HG02884 (cell line): ENCODE data around the gene TMEM273.

ENCODE experiments used
- ATAC-seq: cut with Tn5 transposase; IDR thresholded peaks from one replicate; pipeline ENCODE4 v1.9.1; 2021; ENCODE audit warnings: mild to moderate bottlenecking, moderate library complexity; ENCODE audit not compliant: unreplicated experiment

The TMEM273 gene, protein sequence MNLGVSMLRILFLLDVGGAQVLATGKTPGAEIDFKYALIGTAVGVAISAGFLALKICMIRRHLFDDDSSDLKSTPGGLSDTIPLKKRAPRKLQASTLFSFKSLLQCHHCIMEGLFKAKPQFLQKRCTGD

DNA sequence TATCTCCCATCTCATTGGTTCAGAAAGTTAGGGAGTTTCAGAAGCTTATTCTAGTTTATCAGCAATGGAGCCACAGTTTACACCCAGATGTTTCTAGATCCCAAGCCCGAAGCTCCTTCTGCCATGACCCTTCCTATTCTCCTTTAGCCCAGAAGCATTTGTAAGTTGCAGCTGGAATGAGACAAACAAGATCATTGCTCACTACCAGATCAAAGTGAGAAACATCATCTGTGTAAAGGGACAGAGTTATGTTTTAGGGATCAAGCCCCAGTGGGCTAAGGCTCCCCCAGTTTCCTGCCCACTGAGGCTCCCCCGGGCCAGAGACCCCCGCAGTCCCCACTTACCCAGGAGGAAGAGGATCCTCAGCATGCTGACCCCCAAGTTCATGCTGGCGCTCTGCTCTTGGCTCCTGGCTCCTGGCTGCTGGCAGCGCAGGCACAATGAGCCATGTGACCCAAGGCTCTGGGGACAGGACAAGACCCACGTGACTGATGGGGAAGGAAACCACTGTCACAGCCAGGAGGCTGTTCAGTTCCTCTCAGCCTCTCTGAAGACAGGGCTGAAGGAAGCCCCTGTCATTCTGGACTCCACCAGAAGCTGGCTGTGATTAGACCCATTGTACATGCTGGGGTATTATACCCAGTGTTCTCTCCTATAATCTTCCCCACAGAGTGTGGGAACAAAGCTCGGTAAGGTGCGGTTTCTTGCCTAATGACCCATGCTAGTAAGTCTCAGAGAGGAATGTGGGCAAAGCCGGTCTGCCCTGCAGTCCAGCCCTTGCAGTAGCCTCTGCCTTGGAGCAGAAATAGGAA, at the start of gene TMEM273:
TSS of gene TMEM273 (minus strand) at position 442 of the 812 bp plus-strand sequence. CDS start at position 387, 55 bp downstream.
- ATAC-seq, result peak; percentile 60

DNA sequence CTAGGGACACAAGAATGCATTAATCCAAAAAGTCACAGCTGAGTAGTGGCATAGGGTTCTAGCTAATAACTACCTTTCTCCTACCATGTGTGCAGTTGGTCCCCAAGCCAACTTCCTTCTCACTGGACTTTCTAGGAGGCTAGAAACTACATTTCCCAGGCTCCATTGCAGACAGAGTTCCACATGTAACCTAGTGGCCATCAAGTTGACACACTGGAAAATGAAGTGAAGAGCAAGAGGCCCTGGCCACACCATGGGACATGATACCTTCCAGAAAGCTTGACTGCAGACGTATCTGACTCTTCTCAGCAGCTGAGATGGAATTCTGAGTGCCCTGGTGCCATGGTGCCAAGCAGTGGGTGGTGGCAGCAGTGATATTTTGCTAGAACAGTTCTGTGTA, 49.8 kb upstream of the TMEM273 start:
- ATAC-seq, result no peak

DNA sequence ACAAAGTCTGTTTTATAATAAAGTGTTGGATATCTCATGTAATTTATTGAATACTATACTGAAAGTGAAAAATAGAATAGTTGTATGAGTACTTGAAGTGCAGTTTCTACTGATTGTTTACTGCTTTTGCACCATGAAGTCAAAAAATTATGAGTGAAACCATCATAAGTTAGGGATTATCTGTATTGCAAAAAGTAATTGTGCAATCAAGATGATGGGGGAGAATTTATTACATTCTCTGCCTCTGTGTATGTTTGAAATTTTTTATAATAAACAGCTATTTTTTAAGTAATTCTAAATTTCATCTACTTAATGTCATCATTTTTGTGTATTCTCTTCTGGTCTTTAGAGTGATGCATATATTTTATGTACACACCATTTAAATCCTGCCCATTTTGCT, 47.2 kb upstream of the TMEM273 start:
- no peak for ATAC-seq

DNA sequence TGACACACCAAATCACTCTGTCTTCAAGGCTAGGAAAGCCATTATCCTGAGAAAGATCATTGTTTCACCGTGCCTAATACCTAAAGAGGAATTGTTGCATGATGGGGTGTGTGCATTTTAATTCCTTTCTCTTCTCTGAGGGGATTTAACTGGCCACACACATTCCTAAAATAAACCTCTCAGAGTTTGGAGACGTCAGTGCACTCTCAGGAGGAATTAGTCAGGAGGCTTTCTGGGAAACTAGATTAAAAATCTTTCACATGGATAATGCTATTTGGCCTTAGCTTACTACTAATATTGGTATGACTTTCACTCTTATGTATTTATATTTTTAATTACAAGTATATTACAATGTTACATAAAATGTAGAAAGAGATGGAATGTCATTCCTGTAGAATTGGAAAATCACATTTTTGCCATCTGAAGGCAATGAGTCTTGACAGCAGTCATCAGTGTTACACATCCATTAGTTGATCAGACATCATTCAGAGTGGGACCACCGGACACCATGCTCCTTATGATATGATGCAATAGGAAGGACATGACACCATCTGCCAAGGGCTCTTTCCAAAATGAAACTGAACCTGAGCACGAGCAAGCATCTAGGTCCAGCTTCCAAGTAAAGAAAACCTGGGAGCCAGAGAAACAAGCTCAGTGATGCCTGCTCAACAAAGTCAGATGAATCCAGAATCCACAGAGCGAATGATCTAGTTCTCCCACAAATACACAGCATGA, 43.1 kb upstream of the TMEM273 start:
- ATAC-seq, result no peak

DNA sequence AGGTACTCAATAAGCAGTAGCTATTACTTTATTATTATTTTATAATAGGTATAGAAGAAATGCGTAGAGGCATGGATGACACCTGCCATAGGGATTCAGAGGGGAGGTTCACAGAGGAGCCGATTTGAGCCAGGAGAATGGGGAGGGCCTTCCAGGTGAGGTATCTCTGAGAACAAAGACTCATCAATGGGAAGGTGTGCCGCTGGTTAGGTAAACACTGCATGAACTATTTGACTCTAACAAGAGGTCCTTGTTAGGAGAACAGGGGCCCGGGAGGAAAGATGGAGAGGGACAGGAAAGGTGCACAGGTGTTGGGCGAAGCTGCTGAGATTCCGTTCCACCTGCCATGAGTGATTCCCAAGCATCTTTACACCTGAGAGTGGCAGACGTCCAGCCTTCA, 41.8 kb upstream of the TMEM273 start:
- ATAC-seq, result no peak

DNA sequence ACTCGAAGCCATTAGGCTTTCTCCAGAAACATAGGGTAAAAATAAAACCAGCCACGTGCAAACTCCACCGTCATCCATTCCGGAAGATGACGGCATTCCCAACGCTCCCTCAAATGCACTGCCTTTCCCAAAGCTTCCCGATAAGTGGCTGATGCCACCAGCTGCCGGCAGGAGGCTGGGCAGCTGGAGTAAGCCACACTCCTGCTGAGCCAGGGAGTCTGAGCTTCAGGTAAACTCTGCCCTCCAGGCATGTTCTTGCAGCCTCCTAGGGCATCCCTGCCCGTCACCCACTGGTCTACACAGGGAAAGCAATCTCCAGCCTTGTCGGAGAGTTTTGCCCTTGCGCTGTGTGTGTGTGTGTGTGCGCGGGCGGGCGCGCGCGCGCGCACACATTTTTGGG, 40.5 kb upstream of the TMEM273 start:
- no peak for ATAC-seq

DNA sequence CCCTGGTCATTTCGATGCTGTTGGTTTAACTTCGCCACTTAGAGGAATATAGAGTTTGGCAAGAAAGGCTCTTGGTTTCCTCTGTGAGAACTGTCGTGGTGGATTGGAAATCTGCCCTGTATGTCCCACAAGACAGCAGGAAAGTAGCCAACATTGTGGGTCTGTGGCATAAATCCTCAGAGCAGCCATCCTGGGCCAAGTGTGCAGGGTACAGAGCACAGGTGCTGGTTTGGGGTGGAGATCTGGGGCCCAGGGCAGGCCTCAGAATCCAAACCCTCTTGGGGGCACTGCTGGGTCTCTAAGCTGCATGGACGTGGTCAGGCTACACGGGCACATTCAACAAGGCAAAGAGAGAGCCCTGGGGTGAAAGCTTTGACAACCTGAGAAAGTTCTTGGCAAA, 39.2 kb upstream of the TMEM273 start:
- ATAC-seq, result no peak

DNA sequence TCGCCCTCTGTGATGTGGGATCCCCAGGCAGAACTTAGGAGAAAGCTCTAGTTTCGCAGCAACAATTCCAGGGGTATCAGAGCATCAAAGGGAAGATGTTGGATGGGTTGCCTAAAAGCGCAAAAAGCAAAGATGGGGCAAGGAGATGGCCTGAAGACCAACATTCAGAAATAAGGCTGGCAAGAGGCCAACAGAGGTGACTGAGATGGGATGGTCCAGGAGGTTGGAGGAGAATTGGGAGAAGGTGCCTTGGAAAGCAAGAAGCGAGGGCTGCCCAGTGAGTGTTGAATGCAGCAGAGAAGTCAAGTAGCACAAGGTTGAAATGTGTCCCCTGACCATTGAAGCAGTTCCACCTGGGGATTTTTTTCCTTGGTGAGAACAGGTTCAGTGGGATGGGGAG, 38.4 kb upstream of the TMEM273 start:
- ATAC-seq, result no peak

DNA sequence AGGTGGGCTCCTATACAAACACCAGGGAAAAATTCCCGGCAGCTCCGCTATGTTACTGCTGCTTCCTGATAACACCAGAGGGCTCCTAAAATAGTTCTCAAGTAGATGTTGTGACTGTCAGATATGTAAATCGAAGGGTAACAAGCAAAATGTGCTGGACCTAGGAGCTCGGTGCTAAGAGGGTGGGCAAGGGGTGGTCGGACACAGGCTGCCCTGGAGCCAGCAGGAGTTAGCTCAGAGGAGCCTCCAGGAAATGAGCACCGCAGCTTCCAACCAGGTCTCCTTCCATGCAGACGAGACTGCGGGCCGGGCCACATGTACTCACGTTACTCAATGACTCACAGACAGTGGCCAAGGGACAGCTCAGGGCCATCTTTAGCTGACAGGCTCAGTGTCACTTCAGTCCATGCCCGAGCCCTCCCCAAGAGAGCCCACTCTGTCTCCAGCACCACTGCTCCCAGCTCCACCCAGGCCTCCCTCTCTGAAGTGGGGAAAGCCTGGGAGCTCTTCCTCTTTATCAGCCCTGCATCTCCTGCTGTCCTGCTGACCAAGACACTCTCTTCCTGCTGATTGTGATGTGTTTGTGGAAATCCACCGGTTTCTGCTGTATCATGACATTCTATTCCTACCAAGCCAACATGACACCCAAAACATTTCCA, 37.2 kb upstream of the TMEM273 start:
- ATAC-seq, result no peak

DNA sequence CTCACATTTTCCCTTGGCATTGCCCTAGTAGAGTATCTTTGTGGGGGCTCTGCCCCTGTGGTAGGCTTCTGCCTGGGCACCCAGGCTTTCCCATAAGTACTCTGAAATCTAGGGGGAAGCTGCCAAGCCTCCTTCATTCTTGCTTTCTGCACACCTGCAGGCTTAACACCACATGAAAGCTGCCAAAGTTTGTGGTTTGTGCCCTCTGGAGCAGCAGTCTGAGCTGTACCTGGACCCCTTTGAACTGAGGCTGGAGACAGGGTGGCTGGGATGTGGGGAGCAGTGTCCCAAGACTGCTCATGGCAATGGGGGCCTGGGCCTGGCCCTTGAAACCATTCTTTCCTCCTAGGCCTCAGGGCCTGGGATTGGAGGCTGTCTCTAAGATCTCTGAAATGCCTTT, 35.0 kb upstream of the TMEM273 start:
- ATAC-seq, result no peak

DNA sequence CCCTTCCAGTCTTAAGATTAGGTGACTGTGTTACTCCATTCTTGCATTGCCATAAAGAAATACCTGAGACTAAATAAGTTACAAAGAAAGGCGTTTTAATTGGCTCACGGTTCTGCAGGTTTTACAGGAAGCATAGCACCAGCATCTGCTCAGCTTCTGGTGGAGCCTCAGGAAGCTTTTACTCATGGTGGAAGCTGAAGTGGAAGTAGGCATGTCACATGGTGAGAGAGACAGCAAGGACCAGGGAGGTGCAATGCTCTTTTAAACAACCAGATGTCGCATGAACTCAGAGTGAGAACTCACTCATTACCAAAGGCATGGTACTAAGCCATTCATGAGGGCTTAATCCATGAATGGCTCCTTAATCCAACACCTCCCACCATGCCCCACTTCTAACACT, 34.0 kb upstream of the TMEM273 start:
- ATAC-seq, result no peak

DNA sequence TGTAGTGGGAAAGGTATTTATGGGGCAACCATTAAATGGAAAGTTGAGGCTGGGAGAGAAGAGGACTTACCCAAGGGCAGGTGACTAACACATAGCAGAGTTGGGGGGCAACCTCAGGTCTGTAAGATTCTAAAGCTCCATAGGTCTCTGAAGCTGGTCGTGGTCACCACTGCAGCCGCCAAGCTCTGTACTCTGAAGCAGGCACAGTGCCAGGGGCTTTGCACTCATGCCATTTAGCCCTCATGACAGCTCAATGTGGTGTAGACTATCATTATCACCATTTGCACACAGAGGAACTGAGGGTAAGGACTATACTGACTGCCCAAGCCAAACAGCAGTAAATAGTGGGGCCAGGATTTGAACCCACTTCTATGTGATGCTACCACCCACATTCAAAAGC, 32.5 kb upstream of the TMEM273 start:
- ATAC-seq, result no peak

DNA sequence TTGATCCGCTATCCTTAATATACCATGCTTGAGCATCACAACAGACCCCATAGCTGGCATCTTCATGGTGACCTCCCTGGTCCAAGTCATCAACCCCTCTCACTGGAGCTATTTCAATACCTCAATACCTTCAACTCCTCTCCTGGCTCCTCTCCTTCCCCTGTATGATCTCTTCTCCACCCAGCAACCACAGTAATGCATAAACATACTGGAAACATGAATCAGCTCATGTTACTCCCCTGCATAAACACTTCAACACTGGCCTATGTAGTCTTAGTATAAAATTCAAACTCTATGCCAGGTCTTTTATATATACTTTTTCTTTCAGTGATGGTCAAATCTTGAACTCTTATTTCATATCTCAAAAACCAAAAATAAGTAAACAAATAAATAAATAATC, 31.8 kb upstream of the TMEM273 start:
- ATAC-seq, result no peak

DNA sequence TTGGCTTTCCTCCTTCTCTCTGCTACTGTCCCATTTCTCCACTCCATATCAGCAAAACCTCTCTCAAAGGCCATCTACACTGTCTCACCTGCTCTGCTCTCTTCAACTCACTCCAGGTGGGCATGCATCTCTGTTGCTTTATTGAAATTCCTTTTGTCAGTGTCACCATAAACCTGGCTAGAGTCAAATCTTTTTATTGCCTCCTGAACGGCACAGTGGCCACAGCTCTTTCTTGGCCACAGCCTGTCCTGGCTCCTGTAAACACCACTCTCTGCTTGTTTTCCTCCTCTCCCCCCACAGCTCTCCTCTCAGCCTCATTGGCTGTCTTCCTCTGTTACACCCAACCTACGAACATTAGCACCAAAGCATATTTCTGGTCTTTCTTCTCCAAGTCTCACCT, 31.1 kb upstream of the TMEM273 start:
- ATAC-seq, result no peak

DNA sequence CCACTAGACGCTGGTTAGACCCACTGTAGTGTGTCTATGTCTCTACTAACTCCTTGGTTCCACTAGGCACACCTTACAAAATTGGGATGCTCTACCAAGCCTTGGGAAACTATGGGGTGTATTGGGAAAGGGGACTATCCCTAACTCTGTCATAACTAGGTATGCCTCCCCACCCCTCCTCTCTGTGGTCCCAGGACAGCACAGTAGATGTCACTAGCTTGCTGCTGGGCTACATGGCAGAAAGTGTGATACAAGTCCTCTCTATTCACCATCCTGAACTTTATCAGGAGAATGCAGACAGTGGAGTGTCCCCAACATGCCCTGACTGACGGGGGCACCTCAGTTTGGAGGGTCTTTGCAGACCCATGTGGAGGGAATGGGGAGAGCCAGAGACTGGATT, 30.3 kb upstream of the TMEM273 start:
- no peak for ATAC-seq

DNA sequence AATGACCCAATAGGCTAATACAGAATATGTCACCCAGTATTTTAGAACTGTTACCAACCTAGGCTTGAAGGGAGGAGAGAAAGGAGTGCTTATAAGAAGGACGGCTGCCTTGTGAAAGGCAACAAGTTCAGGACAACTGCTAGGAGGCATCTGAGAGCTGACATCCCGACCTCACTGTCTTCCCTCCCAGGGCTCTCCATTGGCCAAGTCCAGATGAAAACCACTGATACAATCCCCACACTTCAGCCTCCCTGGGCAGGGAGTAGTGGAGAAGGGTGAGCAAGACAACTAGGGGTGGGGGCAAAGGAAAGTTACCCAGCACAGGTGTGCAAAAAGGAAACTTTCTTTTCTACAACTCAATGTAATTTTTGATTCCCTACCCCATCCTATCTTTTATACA, 29.5 kb upstream of the TMEM273 start:
- no peak for ATAC-seq

DNA sequence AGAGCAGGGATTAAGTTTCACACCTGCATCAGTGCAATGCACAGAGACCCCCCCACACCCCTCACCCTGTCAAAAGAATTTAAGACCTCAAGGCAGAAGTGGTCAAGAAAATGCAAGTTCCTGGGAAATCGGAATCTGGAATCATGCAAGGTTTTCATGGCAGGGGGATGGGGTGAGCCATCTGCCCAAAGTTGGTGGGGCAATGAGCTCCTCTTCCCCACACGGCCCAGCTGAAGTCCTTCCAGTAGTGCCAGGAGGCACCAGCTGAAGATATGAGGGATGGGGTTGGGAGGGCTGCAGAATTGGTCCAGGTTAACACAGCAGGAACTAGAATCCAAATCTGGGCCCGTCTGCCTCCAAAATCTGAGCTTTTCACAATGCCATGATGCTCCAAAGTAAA, 25.0 kb upstream of the TMEM273 start:
- ATAC-seq, result no peak

DNA sequence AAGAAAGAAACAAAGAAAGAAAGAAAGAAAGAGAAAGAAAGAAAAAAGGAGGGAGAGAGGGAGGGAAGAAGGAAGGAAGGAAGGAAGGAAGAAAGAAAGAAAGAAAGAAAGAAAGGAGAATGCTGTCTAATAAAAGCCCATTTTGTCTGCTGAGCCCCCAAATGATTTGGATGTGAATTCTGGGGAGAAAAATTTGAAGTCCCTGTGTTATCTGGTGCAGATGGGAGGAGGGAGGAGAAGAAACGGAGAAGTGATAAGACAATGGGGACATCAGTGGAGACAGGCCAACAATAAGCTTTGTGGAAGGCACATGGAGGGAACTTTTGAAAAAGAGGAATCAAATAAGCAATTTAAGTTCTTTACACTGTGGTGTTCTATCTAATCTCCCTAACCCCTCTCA, 24.6 kb upstream of the TMEM273 start:
- ATAC-seq, result no peak

DNA sequence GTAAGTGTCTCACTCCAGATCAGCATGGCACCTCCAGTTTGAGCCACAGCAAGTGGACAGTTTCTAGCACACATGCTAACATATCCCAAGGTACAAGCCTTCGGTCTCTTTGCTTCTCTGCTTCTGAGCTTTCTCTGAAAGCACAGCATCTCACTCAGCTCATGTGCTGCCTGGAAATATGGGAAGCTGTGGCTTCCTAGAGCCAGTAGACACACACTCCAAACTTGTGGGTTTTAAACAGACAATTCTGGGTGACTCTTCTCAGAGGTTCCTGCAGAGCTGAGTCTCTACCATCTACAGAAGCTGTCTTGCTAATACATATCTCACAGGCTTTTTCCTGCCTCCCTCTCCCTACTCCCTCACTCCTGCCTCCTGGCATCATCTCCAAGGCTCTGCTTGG, 23.9 kb upstream of the TMEM273 start:
- ATAC-seq, result no peak

DNA sequence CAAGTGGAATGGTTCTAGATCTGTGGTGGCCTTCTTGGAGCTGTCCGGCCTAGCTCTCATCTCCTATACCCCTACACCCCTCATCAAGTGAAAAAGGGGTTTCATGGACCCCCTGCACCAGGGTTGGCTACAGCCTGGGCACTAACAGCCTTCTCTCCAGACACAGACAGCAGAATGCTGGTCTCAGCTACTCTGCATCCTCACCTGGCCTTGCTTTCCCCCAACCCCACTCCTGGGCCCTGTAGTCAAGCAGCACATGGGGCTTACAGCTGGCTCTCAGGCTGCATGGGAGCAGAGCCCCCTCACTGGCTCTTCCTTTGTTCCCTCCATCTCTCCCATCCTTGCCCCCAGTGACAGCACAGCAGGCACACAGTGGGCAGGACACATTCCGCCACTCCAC, 20.8 kb upstream of the TMEM273 start:
- no peak for ATAC-seq

DNA sequence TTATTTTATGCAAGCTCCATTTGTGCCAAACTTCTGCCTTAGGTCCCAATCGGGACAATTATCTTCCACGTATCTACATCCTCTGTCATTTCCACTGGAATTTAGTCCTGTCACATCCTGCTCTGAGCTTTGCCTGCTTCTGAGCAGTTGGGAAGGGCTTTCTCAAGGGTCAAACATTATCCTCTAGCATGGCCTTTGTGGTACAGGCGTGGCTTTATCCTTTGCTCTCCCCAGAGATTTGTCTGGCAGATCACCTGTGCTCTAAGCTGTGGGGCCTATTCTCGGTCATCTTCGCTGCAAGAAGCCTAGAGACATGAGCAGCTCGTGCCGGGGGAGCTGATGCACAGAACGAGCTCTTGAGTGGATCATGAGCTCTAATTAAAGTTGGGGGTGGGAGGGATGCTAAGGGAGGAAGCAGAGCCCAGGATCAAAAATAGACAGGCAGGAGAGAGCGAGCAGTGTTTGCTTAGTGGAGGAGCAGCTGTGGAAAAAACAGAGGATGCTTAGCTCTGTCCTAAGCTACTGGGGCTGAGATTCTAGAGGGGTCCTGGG, 19.8 kb upstream of the TMEM273 start:
- no peak for ATAC-seq
